ENCODE data around the gene PAQR8. TPM values are rescaled to one million over a fixed set of nuclear protein-coding genes. Genes with fewer than 3 reads are reported as not detected.
A peak's percentile ranks its signal among the peaks of the same experiment; 100 is the strongest.

PAQR8 gene
- total RNA-seq, 1 donor from 2014 or later, result 5.8 TPM

- no peaks in the 10 kb centered on the region for H3K9me3 ChIP-seq
- no peak overlapping the region for H3K27ac ChIP-seq
- H3K36me3 ChIP-seq, result no peaks in the 10 kb centered on the region
- peaks cover 5% of the 10 kb centered on the region for H3K4me1 ChIP-seq
- intact Hi-C loops (cut with DNase I), result no loop called here
- no peak overlapping the region for H3K4me3 ChIP-seq
- no peak for ATAC-seq
- TF ChIP-seq CTCF (IDR thresholded peaks at IDR 0.05), result no peak
- no peak for DNase-seq
- H3K27me3 ChIP-seq, result no peaks in the 10 kb centered on the region
Measured at GRCh38 chr6:52347818-52348217, 14.1 kb upstream of the PAQR8 start.

- Histone ChIP-seq H3K9me3 (no peaks in the 10 kb centered on the region), H3K36me3 (no peaks in the 10 kb centered on the region), H3K27ac (peak overlapping the region; percentile 37), H3K4me1 (peaks cover 12% of the 10 kb centered on the region), H3K4me3 (no peak overlapping the region), H3K27me3 (no peaks in the 10 kb centered on the region)
- intact Hi-C loops (cut with DNase I), result no loop called here
- ATAC-seq (no peak), DNase-seq (no peak)
- no peak for TF ChIP-seq CTCF (IDR thresholded peaks at IDR 0.05)
Measured at GRCh38 chr6:52351879-52352238, 10.1 kb upstream of the PAQR8 start.

GRCh38 chr6:52352239-52353018, 9.5 kb upstream of the PAQR8 start:
- Histone ChIP-seq H3K9me3 (no peaks in the 10 kb centered on the region), H3K27me3 (no peaks in the 10 kb centered on the region), H3K4me1 (peaks cover 12% of the 10 kb centered on the region), H3K27ac (peak overlapping the region; percentile 37), H3K4me3 (no peak overlapping the region), H3K36me3 (no peaks in the 10 kb centered on the region)
- intact Hi-C loops (cut with DNase I), result no loop called here
- DNase-seq (peak; percentile 67), ATAC-seq (peak; percentile 95)
- TF ChIP-seq CTCF (IDR thresholded peaks at IDR 0.05), result no peak

- Histone ChIP-seq H3K4me3 (no peak overlapping the region), H3K4me1 (peaks cover 13% of the 10 kb centered on the region), H3K27ac (no peak overlapping the region), H3K27me3 (no peaks in the 10 kb centered on the region), H3K9me3 (no peaks in the 10 kb centered on the region), H3K36me3 (no peaks in the 10 kb centered on the region)
- TF ChIP-seq CTCF (IDR thresholded peaks at IDR 0.05), result no peak
- intact Hi-C loops (cut with DNase I), result no loop called here
- ATAC-seq (no peak), DNase-seq (no peak)
Measured at GRCh38 chr6:52356017-52356416, 5.9 kb upstream of the PAQR8 start.

- intact Hi-C loops (cut with DNase I), result no loop called here
- H3K4me3 ChIP-seq, result no peak overlapping the region
- H3K27me3 ChIP-seq, result no peaks in the 10 kb centered on the region
- DNase-seq (no peak), ATAC-seq (no peak)
- H3K9me3 ChIP-seq, result no peaks in the 10 kb centered on the region
- no peak overlapping the region for H3K27ac ChIP-seq
- peaks cover 16% of the 10 kb centered on the region for H3K4me1 ChIP-seq
- no peaks in the 10 kb centered on the region for H3K36me3 ChIP-seq
- no peak for TF ChIP-seq CTCF (IDR thresholded peaks at IDR 0.05)
Measured at GRCh38 chr6:52359403-52359802, 2.5 kb upstream of the PAQR8 start.

Measured in upper lobe of right lung (tissue), 1 donor.